GM23248 (cell line): ENCODE data around the gene LGR6. TPM values are rescaled to one million over a fixed set of nuclear protein-coding genes. Genes with fewer than 3 reads are reported as not detected.
"Not testable (repeated sequence)": the region's sequence is repeated elsewhere in the genome, so short reads cannot be mapped to it uniquely, and the experiment has no call there.

Experiments used
- DNase-seq: peaks from one replicate; pipeline ENCODE4 v3.0.0-alpha.2; 2015
- H2AFZ ChIP-seq: fragments of 200-600 bp; sonication (generic); 2 replicates; pipeline ENCODE4 v1.6.1; 2016; ENCODE audit warnings: antibody characterized with exemption
- H3F3A ChIP-seq: fragments of 200-600 bp; sonication (generic); 2 replicates; pipeline ENCODE4 v1.6.1; 2016; ENCODE audit warnings: mild to moderate bottlenecking, antibody characterized with exemption, mixed run types; ENCODE audit not compliant: insufficient read depth
- H3K27ac ChIP-seq: fragments of 200-600 bp; sonication (generic); 2 replicates; pipeline ENCODE4 v1.5.1; 2016; ENCODE audit warnings: mild to moderate bottlenecking
- H3K27me3 ChIP-seq: fragments of 200-600 bp; sonication (generic); replicated peaks from 2 replicates; pipeline ENCODE4 v1.6.1; 2016; ENCODE audit warnings: mild to moderate bottlenecking; ENCODE audit not compliant: insufficient read depth
- H3K36me3 ChIP-seq: fragments of 200-600 bp; sonication (generic); 2 replicates; pipeline ENCODE4 v1.6.1; 2016; ENCODE audit warnings: low read depth, mild to moderate bottlenecking
- H3K4me1 ChIP-seq: fragments of 200-600 bp; sonication (generic); 2 replicates; pipeline ENCODE4 v1.6.1; 2016; ENCODE audit warnings: mild to moderate bottlenecking; ENCODE audit not compliant: insufficient read depth
- H3K4me2 ChIP-seq: fragments of 200-600 bp; sonication (generic); one replicate; pipeline ENCODE4 v1.6.1; 2016; ENCODE audit warnings: mild to moderate bottlenecking; ENCODE audit not compliant: unreplicated experiment
- H3K4me3 ChIP-seq: fragments of 200-600 bp; sonication (generic); 2 replicates; pipeline ENCODE4 v1.5.1; 2016; ENCODE audit warnings: mild to moderate bottlenecking
- H3K79me2 ChIP-seq: fragments of 200-600 bp; sonication (generic); 2 replicates; pipeline ENCODE4 v1.6.1; 2016; ENCODE audit warnings: mild to moderate bottlenecking; ENCODE audit not compliant: insufficient read depth
- H3K9ac ChIP-seq: fragments of 200-600 bp; sonication (generic); 2 replicates; pipeline ENCODE4 v1.6.1; 2016; ENCODE audit warnings: mild to moderate bottlenecking
- H3K9me2 ChIP-seq: fragments of 200-600 bp; sonication (generic); 2 replicates; pipeline ENCODE4 v1.6.1; 2016; ENCODE audit warnings: mixed run types, mild to moderate bottlenecking, moderate library complexity; ENCODE audit not compliant: insufficient read depth
- H3K9me3 ChIP-seq: fragments of 200-600 bp; sonication (generic); one replicate; pipeline ENCODE4 v1.6.1; 2017; ENCODE audit warnings: low read depth
- H4K20me1 ChIP-seq: fragments of 200-600 bp; sonication (generic); 2 replicates; pipeline ENCODE4 v1.6.0; 2016; ENCODE audit not compliant: insufficient read depth
- EZH2 ChIP-seq: fragments of 200-600 bp; sonication (generic); IDR thresholded peaks from 2 replicates; pipeline ENCODE4 v1.6.1; 2018; ENCODE audit warnings: antibody characterized with exemption, mild to moderate bottlenecking; ENCODE audit not compliant: insufficient read depth, poor library complexity, severe bottlenecking
- EZH2phosphoT487 ChIP-seq: fragments of 200-600 bp; sonication (generic); IDR thresholded peaks from 2 replicates; pipeline ENCODE4 v1.6.1; 2018; ENCODE audit warnings: antibody characterized with exemption, moderate library complexity, mild to moderate bottlenecking, low read depth; ENCODE audit not compliant: insufficient read depth
- WGBS, 2 experiments: methylation state at CpG; one replicate each; pipeline ENCODE4 v1.1.6; 2015 to 2017; ENCODE audit warnings: low lambda C conversion rate in 2 of 2, low coverage in 1 of 2; ENCODE audit errors: missing lambda C conversion rate in 2 of 2; 5-methylcytosine and 5-hydroxymethylcytosine counted together
- in situ Hi-C: fragments of 300-500 bp; cut with MboI; formaldehyde crosslinking; loops from 2 replicates; pipeline ENCODE4 v1.15.0; 2020
- polyA plus RNA-seq: library from polyadenylated mRNA; unstranded; fragments of >200 nt; fragmentation: Nextera tagmentation; extraction: Ambion mirVana; gene quantifications from 2 replicates; pipeline ENCODE4 v1.2.1, GENCODE V29; 2016
- total RNA-seq: library from RNA; depleted of rRNA; stranded (reverse); fragments of >200 nt; shearing (Covaris generic); gene quantifications from 2 replicates; pipeline ENCODE4 v1.2.3, GENCODE V29; 2014

LGR6 gene
- total and polyA plus RNA-seq, 2 experiments from 2014 or later = not detected

GRCh38 chr1:202176949-202177927, 16.4 kb upstream of the LGR6 start:
- Histone ChIP-seq H3K9ac (no peak overlapping the region), H3K79me2 (no peaks in the 10 kb centered on the region)
- DNase-seq = no peak

GRCh38 chr1:202179828-202180750, 13.5 kb upstream of the LGR6 start:
- Histone ChIP-seq H3K36me3 (no peaks in the 10 kb centered on the region), H3K9ac (no peak overlapping the region), H3K79me2 (no peaks in the 10 kb centered on the region), H4K20me1 (no peaks in the 10 kb centered on the region), H3K9me3 (no peaks in the 10 kb centered on the region), H3K4me2 (no peak overlapping the region), H2AFZ (no peak overlapping the region), H3K27me3 (peaks cover 12% of the 10 kb centered on the region; the same call in 1 of the 2 replicates), H3K4me1 (no peaks in the 10 kb centered on the region), H3F3A (no peaks in the 10 kb centered on the region), H3K9me2 (no peaks in the 10 kb centered on the region), H3K27ac (no peak overlapping the region), H3K4me3 (no peak overlapping the region)
- in situ Hi-C loops = loop anchor here (10.0 kb wide), 1 partner anchor 535 kb away; the partner anchor contains the start of gene SYT2
- TF ChIP-seq EZH2phosphoT487 (no peak), EZH2 (no peak)
- DNase-seq = no peak
- 52 to 65% methylated on average over 19 of the region's 19 CpGs for WGBS, 2 experiments

More at GRCh38 chr1:202176949-202177927, 16.4 kb upstream of the LGR6 start:
- Histone ChIP-seq H4K20me1 (no peaks in the 10 kb centered on the region), H3K27ac (no peak overlapping the region), H3K36me3 (no peaks in the 10 kb centered on the region), H3K4me3 (no peak overlapping the region), H3K9me2 (no peaks in the 10 kb centered on the region), H3F3A (no peaks in the 10 kb centered on the region), H2AFZ (no peak overlapping the region), H3K9me3 (no peaks in the 10 kb centered on the region), H3K4me1 (no peaks in the 10 kb centered on the region), H3K27me3 (peaks cover 12% of the 10 kb centered on the region; the same call in 1 of the 2 replicates), H3K4me2 (no peak overlapping the region)
- WGBS, 2 experiments = 77 to 85% methylated on average over 29 of the region's 29 CpGs
- in situ Hi-C loops = loop anchor here (10.0 kb wide), 1 partner anchor 538 kb away; the partner anchor contains the start of gene SYT2
- TF ChIP-seq EZH2 = no peak
- no peak for TF ChIP-seq EZH2phosphoT487

GRCh38 chr1:202180751-202181139, 12.9 kb upstream of the LGR6 start:
- WGBS, 2 experiments = 55 to 56% methylated on average over 2 of the region's 2 CpGs
- H3K36me3 ChIP-seq, H3K9ac ChIP-seq, H3K9me2 ChIP-seq, H3K79me2 ChIP-seq, H3K27ac ChIP-seq, H3K9me3 ChIP-seq, H3K4me3 ChIP-seq, DNase-seq, H4K20me1 ChIP-seq, H3K4me2 ChIP-seq, in situ Hi-C loops, H3K4me1 ChIP-seq, H3F3A ChIP-seq, H2AFZ ChIP-seq: not testable (repeated sequence)
- H3K27me3 ChIP-seq = peaks cover 12% of the 10 kb centered on the region; the same call in 1 of the 2 replicates

- Histone ChIP-seq H2AFZ (no peak overlapping the region), H3F3A (no peaks in the 10 kb centered on the region), H3K27me3 (peaks cover 12% of the 10 kb centered on the region; the same call in 1 of the 2 replicates), H3K9me2 (no peaks in the 10 kb centered on the region), H4K20me1 (no peaks in the 10 kb centered on the region), H3K9me3 (no peaks in the 10 kb centered on the region), H3K4me1 (no peaks in the 10 kb centered on the region), H3K27ac (no peak overlapping the region), H3K4me2 (no peak overlapping the region), H3K9ac (no peak overlapping the region), H3K79me2 (no peaks in the 10 kb centered on the region), H3K4me3 (no peak overlapping the region), H3K36me3 (no peaks in the 10 kb centered on the region)
- in situ Hi-C loops = no loop called here
- DNase-seq = no peak
- no peak for TF ChIP-seq EZH2
- no peak for TF ChIP-seq EZH2phosphoT487
- WGBS, 2 experiments = 64 to 79% methylated on average over 6 to 7 of the region's 7 CpGs
Observed at GRCh38 chr1:202181586-202181985, 12.0 kb upstream of the LGR6 start.
